SK-N-SH treated with all-trans-retinoic acid at 6 μM for 48 hours (cell line): ENCODE results near the gene BIRC5.

ENCODE experiments used
- RARB ChIP-seq: fragments of 250-450 bp; sonication (Bioruptor Pico); IDR thresholded peaks from 2 replicates; pipeline ENCODE4 v1.8.0; 2021; ENCODE audit warnings: mild to moderate bottlenecking, moderate library complexity
- TCF4 ChIP-seq: fragments of 250-450 bp; sonication (Bioruptor Pico); IDR thresholded peaks from 2 replicates; pipeline ENCODE4 v1.8.0; 2021; ENCODE audit warnings: mild to moderate bottlenecking, moderate library complexity, borderline replicate concordance
- ZNF8 ChIP-seq: fragments of 450-650 bp; formaldehyde crosslinking; IDR thresholded peaks from 2 replicates; pipeline ENCODE4 v1.5.0; 2020; ENCODE audit warnings: mild to moderate bottlenecking, moderate library complexity

DNA sequence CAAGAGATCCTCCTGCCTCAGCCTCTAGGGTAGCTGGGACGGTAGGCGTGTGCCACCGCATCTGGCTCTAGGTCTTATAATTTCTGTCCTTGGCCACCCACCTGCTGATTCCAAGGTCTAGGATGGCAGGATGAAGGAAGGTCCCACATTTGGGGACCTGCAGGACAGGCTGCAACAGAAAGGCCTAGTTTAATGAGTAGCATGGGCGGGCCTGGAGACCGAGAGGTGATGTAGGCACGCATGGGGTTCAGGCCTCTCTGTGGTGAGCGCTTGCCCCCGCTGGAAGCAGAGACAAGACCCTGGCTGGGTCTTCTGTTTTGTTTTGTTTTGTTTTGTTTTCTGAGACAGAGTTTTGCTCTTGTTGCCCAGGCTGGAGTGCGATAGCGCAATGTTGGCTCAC, 51.1 kb downstream of the BIRC5 start:
- TF ChIP-seq RARB (no peak), ZNF8 (CRISPR knock-in tag) (no peak), TCF4 (CRISPR knock-in tag) (no peak)
